HG03097 (cell line): Measurements from ENCODE around the gene ZNF787.

Experiments used
- ATAC-seq: cut with Tn5 transposase; IDR thresholded peaks from one replicate; pipeline ENCODE4 v1.9.1; 2021; ENCODE audit not compliant: unreplicated experiment, low FRiP score

Gene ZNF787

DNA sequence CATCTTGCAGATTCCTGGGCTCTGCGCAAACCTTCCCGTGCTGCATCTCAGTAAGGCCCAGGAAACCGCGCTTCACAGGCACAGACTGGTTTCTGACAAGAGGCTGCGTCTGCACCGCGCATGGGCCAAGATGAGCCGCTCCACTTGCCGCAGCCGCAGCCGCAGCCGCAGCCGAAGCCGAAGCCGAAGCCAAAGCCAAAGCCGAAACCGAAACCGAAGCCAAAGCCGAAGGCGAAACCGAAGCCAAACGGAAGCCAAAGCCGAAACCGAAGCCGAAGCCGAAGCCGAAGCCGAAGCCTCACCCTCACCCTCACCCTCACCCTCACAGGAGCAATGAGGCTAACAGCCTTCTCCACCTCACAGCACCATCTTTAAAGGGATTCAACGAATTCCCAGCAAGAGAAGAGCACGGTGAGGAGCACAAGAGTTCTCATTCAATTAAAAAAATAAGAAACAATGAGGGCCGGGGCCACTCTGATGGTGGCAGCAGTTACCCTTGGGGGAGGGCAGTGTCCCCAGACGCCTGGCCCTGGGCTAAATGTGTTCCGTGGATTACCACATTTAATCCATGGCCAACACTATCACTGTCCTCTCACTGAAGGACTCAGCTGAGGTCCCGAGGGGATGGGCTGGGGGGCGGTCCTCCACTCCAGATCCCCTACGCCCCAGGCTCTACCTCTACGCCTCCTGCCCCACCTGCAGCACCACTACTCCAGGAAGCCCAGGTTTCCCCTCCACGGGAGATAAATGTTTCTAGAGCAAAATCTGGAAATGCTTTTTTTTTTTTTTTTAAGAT is 29.1 kb downstream of the ZNF787 start:
- ATAC-seq = no peak

DNA sequence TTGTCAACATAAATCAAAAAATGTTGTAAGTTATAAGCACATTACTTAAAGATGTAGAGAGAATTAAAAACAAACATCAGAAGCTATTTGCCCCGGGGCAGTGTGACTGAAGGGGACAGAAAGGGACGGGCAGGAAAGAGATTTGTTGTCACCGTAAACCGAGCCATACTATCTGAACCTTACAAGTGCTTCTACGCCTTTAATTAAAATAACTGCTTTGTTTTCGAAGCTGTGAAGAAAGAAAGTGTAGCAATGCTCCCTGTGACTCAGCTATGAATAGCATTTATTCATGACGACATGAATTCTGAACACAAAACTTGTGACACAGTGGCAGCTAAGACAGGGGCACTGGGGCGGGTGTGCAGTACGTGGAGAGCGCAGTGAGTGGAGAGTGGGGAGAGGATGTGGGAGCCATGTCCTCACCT is 30.0 kb downstream of the ZNF787 start:
- no peak for ATAC-seq

DNA sequence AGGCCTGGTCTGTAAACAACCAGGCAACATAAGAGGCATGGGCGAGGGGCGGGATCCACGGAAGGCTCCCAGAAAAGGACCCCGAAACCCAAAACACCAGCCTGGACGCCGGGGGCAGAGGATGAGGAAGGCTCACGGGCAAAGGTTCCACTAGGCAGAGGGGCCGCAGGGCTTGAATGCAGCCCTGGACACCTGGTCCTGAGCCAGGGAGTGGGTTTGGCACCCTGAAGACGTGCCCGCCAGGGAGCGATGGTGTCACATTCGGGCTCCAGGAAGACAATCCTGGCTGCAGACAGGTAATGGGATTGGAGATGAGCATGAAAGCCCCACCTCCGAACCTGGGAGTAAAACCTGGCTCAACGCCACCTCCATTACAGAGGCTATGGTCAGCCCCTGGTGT is 31.8 kb downstream of the ZNF787 start:
- no peak for ATAC-seq

DNA sequence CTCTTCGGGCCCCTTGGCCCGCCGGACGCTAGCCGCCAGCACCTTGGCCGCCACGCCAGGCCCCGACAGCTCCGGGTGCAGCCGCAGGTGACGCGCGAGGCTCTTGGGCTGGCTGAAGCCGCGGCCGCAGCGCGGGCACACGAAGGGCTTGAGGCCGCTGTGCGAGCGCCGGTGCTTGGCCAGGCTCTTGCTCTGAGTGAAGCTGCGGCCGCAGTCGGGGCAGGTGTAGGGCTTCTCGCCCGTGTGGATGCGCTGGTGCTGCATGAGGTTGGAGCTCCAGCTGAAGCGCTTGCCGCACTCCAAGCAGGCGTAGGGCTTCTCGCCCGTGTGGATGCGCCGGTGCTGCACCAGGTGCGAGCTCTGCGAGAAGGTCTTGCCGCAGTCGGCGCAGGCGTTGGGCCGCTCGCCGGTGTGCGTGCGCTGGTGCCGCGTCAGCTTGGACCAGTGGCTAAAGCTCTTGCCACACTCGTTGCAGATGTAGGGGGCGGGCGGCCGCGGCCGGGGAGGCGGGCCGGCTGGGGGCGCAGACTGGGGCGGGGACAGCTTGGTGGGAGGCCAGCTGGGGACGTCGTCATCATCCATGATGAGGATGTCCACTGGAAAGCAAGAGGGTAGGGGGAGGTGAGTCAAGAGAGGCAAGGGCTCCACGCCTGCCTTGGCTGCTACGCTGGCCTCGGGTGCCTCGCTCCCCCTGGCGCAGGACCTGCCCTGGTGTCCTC is 32.4 kb downstream of the ZNF787 start:
- no peak for ATAC-seq

DNA sequence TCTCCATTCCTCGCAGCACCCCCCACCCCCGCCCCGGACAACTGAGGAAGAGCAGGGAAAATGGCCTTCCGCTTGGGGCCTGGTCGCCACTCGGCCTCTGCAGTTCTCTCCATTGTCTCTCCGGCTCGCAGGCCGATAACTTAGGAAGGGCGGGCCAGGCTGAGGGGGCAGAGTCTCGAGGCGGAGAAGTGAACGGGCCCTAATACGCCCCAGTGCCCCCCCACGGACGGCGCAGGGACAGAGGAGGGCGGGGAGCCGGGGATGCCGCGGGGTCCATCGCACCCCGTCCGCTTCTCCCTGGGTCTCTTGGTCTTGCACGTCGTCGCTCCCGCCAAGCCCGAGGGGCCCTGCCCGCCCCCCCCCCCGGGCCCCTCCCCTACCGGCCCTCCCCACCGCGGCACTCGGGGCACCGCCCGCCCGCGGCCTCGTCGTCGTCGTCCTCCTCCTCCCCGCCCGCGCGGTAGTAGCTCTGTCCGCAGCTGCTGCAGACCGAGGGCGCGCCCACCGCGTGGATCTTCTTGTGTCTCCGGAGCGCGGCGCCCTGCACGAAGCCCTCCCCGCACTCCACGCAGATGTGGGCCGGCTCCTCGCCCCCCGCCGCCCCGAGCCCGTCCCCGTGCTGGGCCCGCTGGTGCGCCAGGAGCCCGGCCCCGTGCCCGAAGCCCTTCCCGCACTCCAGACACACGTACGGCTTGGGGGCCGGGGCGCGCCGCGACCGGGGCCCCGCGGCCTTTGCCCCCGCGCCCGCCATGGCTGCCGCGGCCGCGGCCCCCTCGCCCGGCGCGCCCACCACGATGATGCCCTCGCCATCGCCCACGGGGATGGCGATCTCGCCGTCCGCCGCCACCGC is 33.2 kb downstream of the ZNF787 start:
- no peak for ATAC-seq

DNA sequence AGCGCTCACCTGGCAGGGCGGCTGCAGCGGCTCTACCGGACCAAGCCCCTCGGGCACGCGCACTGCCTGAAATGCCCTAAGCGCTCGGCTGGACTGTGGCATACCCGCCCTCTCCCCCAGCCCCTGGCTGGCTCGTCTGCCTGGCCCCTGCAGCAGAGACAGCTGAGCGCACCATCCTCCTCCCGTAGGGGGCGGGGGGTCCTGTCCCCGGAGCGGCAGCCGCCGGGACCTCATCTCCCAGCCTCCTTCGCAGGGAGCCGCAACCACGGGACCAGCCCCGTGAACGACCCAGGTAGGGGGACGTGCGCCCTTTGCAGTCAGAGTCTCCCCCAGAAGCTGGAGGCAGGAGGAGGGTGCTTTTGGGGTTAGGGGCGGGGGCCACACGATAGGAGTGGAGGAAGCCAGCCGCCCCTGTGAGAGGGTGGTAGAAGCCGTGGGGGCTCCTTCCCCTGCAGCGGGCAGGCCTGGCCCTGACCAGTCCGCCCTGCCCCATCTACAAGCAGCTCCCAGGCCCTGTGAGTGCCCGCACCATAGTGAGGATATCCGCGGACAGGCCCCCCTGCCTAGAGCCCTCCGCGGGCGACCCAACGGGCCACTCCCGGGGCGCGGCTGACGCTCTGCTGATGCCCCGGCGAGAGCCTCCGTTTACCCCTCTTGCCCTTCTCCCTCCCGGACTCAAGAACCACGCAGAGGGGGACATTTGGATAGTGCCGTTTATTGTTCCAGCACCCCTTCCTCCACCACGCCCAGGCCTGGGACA is 34.2 kb downstream of the ZNF787 start:
- no peak for ATAC-seq

DNA sequence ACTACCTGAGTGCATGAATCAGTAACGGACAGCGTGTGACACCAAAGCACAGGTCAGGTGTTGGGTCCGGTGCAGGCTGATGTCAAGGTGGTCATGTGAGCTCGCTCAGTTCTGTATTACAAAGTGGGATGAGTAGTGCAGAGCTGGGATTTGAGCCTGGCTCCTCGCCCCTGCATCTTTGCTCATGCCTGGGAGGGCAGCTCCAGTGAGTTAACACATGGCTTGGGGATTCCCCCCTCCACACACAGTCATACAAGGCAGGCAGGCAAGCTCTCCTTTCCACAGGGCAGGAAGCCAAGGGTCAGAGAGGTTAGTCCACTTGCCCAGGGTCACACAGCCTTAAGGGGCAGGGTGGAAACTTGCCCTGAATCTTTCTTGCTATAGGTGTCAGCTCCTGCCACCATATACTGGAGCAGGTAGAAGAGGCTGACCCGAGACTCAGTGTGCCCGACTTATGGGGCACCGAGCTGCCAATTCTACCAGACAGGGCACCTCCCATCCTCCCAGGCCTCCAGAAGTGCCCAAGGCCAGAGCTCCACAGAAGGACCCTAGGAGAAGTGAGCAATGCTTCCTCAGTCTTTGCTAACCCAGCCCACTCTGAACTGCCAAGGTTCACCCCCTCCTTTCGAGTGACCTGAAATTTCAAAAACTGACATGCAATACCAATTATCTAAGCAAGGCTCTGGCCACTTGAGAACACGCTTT is 35.4 kb downstream of the ZNF787 start:
- ATAC-seq = no peak

DNA sequence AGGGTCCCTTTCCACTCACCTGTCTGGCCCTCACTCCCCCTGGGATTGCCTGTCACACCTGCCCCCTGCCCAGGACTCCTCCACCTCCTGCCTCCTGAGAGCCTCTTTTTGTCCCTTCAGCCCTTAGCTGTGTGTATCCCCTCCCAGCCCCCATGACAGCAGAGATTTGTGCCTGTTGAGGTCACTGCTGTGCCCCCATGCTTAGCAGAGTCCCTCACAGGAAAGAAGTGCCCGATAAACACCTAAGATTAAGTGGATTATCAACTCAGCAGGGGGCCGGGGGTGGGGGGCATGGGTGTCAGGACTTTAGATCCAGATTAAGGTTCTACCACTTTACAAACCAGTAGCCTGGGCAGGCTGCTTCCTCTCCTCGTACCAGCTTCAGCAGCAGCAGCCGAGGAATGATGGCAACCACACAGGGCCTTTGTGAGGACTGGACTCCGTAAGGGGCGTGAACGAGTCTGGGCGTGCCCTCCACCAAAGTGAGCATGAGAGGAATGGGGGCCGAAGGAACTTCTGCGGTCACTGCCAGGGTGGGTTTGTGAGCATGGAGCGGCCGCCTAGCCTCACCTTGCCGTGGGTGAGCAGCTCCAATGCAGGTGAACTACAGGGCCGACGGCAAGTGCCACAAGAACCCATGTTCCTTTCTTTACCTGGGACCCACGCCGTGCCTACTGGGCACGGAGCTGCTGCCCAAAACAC is 36.1 kb downstream of the ZNF787 start:
- ATAC-seq = no peak

DNA sequence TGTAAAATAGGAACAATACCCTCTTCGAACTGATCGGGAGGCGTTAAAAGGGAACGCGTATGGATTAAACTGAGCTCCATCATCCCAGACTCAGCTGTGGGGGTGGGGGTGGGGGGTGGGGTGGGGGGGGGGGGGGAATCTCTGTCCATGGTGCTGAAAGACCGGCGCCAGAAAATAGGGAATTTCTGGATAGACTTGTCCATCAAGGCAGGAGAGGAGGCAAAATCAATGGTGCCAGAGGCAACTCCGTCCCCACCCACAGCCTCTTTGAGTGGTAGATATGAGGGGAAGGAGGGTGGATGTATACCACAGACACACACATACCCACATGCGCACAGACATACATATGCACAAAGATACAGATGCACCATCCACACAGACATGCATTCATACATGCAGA is 37.4 kb downstream of the ZNF787 start:
- no peak for ATAC-seq

DNA sequence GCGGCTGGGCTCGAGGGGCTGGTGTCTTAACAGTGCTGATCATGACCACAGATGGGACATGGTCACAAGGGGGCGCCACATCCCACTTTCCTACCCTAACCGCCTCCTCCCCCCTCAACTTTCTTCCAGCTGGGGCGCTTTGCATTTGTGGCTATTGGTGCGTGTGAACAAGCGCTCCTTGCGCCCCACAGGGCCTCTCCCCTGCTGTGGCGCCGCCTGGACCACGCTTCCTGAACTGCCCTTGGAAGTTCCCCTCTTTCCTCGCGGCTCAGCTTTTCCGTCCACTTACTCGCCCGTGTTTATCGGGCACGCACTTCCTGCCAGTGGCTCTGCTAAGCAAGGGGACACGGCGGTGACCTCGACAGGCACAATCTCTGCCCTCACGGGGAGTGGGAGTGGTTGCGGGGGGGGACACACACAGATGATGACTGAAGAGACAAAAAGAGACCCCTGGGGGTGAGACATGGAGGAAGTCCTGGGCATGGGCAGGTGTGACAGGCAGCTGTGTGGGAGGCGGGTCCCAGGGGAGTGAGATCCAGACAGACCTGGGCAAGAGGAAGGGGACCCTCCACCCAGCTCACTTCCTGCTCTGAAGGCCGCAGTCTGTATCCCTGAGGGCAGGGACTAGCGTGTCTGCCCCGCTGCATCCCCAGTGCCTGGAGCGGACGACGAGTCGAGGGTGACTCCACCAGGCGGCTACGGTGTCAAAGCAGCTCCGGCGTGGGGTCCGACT is 40.3 kb downstream of the ZNF787 start:
- peak; percentile 63 for ATAC-seq

DNA sequence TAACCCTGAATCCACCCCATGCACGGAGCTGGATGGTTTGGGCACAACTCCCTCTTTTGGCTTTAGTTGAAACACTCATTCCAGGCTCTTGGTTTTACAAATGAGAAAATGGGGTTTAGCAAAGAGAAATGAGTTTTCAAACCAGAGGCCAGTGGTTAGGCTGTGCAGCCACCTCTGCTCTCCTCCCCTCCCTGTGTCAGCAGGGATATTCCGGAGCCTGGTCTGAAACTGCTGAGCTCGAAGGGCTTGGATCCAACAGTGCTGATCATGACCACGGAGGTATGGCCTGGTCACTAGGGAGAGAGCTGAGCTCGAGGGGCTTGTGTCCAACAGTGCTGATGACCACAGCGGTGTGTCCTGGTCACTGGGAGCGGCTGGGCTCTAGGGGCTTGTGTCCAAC is 41.5 kb downstream of the ZNF787 start:
- no peak for ATAC-seq

DNA sequence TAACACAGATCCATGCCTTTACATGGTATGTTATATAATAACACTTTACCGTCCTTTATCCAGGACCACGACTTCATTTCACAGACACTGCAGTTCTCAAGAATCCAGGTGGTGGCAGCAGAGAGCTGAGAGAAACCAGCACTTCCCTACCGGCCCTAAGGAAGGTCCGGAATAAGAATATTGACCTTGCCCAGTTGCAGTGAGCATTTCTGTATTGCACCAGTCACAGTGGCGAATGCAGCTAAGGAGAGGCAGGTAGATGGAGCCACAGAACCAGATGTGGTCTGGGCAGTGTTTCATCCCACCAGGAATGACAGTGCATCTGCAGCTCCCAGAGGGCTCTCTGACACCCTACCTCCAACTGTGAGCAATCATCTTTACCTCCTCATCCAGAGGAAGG is 44.6 kb downstream of the ZNF787 start:
- no peak for ATAC-seq

DNA sequence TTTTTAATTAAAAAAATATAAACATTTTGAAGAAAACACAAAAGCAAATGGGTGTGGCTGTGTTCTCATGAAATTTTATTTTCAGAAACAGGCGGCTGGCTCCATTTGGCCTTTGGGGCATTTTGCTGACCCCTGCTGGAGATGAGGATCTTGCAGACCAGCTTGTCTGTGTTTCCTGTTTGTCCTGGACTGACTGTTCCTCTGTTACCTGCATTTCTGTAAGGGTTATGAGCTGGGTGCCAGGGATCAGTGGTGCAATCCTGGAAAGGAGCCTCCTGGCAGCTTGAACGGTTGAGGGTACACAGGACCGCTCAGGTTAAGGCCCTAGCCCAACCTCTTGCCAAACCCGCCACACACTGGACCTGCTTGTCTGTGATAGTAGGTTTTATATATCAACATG is 49.9 kb downstream of the ZNF787 start:
- no peak for ATAC-seq

DNA sequence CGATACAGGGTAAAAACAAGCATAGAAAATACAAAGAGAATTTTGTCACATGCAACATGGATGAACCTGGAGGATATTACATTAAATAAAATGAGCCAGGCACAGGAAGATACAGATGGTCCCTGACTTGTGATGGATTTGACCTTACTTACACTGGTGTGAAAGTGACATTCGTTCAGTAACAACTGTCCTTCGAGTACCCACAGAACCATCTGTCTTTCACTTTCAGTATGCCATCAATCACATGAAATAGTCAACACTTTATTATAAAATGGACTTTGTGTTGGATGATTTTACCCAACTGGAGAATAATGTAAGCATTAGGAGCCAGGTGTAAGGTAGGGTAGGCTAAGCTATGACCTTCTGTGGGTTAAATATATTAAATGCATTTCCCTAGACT is 51.5 kb downstream of the ZNF787 start:
- ATAC-seq = no peak

DNA sequence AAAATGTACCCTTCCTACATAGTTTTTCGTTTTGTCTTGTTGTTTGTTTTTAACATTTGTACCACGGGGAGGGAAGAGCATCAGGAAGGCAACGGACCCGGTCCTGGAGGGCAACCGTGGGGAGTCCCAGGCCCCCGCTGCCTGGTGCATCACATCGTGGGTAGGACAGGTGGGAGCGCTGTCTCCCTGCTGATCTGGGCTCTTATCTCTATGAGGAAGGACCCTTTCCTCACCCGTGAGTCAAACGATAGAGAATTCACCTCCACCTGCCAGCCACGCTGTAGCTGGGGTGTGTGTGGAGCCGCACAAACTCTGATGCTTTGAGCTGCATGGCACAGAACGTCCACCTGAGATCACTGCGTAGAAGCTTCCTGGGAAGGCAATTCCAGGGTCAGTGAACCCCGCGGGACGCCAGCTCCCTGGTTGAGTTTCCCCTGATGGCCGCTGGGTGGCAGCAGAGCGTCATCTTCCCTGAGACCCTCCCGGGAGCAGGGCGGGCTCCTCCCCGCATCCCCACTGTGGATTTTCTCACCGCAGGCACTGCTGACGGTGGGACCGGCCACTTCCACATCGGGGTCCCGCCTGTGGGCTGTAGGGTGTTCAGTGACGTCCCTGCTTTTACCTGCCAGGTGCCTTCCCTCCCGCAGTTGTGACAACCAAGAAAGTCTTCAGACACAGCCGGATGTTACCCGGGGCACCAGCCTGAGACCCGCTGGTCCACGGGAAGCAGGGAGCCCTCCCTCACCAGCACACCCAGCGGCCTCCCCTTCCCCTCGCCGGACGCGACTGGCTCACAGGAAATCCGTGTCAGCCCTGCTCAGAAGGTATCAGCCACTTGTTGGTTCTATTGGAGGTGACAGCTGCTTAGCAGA is 54.7 kb downstream of the ZNF787 start:
- no peak for ATAC-seq

DNA sequence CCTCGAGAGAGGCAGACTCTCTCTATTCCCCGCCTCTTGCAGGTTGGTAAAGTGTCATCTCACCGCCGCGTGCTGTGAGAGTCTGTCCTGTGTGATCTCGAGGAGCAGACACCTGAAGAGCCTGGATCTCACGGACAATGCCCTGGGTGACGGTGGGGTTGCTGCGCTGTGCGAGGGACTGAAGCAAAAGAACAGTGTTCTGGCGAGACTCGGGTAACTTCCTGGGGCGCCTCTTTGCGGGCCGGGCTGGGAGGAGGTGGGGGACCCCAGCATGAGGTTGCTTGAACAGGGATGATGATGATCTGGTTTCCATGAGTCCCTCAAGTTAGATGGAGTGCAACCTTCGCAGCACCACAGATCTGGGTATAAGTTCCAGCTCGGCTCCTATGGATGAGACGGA is 67.5 kb downstream of the ZNF787 start:
- no peak for ATAC-seq
